ENCODE data around the gene RGS7. TPM values are rescaled to one million over a fixed set of nuclear protein-coding genes. Genes with fewer than 3 reads are reported as not detected.

The RGS7 gene
- total RNA-seq, 1 experiment from 2014 or later: 1.5 TPM

DNA sequence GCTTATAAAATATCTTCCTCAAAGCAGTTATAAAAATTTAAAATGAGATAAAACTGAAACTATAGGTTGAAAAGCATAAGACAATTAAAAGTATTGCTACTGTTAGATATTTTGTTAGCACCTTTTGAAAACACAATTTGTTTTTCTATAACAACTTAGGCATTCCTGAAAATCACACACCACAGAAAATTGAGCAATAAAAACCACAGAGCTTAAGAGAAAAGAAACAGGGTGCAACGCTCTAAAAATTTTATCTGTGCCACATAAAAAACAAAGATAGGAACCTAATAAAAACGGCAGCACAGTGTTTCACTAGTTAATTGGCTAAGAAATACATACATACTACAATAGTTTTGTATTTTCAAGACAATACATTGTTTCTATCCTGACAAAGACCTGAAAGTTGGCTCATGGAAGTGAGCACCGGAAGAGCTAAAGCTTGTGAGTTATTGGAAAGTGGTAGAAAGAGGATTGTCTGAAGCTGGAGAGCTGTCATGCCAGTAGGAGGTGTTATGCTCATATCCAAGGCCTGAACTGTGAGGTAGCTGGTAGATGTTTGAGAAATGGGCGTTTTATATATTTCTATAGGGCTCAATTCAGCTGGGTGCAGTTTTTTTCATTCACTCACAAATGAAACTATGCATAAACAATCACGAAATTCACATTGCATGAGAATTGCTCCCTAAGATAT lies 45.8 kb downstream of the RGS7 start:
- Mint-ChIP-seq H3K27ac (no peak overlapping the region), H3K4me1 (peaks cover 12 to 13% of the 10 kb centered on the region in 2 experiments), H3K4me3 (no peak overlapping the region), H3K36me3 (ENCODE audit: insufficient read depth in 1 of 3, low read depth in 3 of 3) (no peaks in the 10 kb centered on the region), H3K9me3 (no peaks in the 10 kb centered on the region), H3K27me3 (ENCODE audit: low read depth) (no peaks in the 10 kb centered on the region)
- Histone ChIP-seq H2AFZ (ENCODE audit: low read length) (no peak overlapping the region), H3K27me3 (ENCODE audit: insufficient read depth, low read length) (no peaks in the 10 kb centered on the region), H3K56ac (ENCODE audit: insufficient read length, low read depth, low read length) (no peak overlapping the region), H3K79me2 (ENCODE audit: insufficient read depth, low read length) (no peaks in the 10 kb centered on the region), H4K8ac (replicated peaks; ENCODE audit: insufficient read length, low read depth, low read length) (no peak overlapping the region), H3K23me2 (ENCODE audit: insufficient read length, low read depth, low read length, poor library complexity, severe bottlenecking) (no peaks in the 10 kb centered on the region), H3K4me2 (ENCODE audit: insufficient read depth, insufficient read length, low read length) (no peak overlapping the region), H2BK12ac (ENCODE audit: insufficient read length, low read depth, low read length) (no peak overlapping the region), H3K79me1 (ENCODE audit: insufficient read depth, low read depth, low read length, poor library complexity, severe bottlenecking) (no peaks in the 10 kb centered on the region), H3K9me3 (ENCODE audit: control insufficient read depth, low read depth, low read length) (no peaks in the 10 kb centered on the region), H3K4me1 (ENCODE audit: insufficient read depth, low read length) (peaks cover 3% of the 10 kb centered on the region; the same call in 1 of the 2 replicates), H2BK5ac (ENCODE audit: insufficient read length, low read length) (no peak overlapping the region), H2BK20ac (ENCODE audit: low read depth, low read length, poor library complexity, severe bottlenecking) (no peak overlapping the region), H3K27ac (ENCODE audit: insufficient read length, low read depth, low read length) (no peak overlapping the region), H3K14ac (ENCODE audit: insufficient read depth, low read length) (no peak overlapping the region), H4K20me1 (ENCODE audit: control insufficient read depth, insufficient read depth, insufficient read length) (no peaks in the 10 kb centered on the region), H4K91ac (ENCODE audit: insufficient read length, low read depth, low read length) (no peak overlapping the region), H3K23ac (ENCODE audit: insufficient read length, low read depth, low read length) (no peak overlapping the region), H4K5ac (ENCODE audit: insufficient read length, low read depth, low read length) (no peak overlapping the region), H3K9ac (ENCODE audit: extremely low read depth, insufficient read length, low read length) (no peak overlapping the region), H2BK15ac (ENCODE audit: low read depth, low read length) (no peak overlapping the region), H2AK5ac (ENCODE audit: insufficient read length, low read length) (no peak overlapping the region), H2BK120ac (ENCODE audit: low read depth, low read length, poor library complexity, severe bottlenecking) (no peak overlapping the region), H3K18ac (ENCODE audit: insufficient read length, low read depth, low read length) (no peak overlapping the region), H3T11ph (ENCODE audit: low read length) (no peak overlapping the region), H3K4ac (ENCODE audit: low read depth, low read length) (no peak overlapping the region)
- no CpG with 5 or more reads among the region's 5 CpGs for WGBS (ENCODE audit: extremely low coverage, insufficient read length, low lambda C conversion rate)
- TF ChIP-seq, protein P1, sequence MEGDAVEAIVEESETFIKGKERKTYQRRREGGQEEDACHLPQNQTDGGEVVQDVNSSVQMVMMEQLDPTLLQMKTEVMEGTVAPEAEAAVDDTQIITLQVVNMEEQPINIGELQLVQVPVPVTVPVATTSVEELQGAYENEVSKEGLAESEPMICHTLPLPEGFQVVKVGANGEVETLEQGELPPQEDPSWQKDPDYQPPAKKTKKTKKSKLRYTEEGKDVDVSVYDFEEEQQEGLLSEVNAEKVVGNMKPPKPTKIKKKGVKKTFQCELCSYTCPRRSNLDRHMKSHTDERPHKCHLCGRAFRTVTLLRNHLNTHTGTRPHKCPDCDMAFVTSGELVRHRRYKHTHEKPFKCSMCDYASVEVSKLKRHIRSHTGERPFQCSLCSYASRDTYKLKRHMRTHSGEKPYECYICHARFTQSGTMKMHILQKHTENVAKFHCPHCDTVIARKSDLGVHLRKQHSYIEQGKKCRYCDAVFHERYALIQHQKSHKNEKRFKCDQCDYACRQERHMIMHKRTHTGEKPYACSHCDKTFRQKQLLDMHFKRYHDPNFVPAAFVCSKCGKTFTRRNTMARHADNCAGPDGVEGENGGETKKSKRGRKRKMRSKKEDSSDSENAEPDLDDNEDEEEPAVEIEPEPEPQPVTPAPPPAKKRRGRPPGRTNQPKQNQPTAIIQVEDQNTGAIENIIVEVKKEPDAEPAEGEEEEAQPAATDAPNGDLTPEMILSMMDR (conservative IDR thresholded peaks at IDR 0.05): peak; percentile 15; the same call in 1 of the 3 replicates
- DNase-seq: no peak
